Forelimb muscle (tissue), 1 donor: ENCODE data around the gene DDIAS. TPM values are rescaled to one million over a fixed set of nuclear protein-coding genes. Genes with fewer than 3 reads are reported as not detected.
"Not testable (repeated sequence)": the region's sequence is repeated elsewhere in the genome, so short reads cannot be mapped to it uniquely, and the experiment has no call there.

ENCODE experiments used
- DNase-seq: peaks from one replicate; pipeline ENCODE4 v3.0.0-alpha.2; 2013; ENCODE audit warnings: low read depth
- polyA plus RNA-seq: library from polyadenylated mRNA; unstranded; fragments of 120-200 nt; gene quantifications from one replicate; pipeline ENCODE4 v1.2.1, GENCODE V29; 2013; ENCODE audit not compliant: insufficient read length

The DDIAS gene, protein sequence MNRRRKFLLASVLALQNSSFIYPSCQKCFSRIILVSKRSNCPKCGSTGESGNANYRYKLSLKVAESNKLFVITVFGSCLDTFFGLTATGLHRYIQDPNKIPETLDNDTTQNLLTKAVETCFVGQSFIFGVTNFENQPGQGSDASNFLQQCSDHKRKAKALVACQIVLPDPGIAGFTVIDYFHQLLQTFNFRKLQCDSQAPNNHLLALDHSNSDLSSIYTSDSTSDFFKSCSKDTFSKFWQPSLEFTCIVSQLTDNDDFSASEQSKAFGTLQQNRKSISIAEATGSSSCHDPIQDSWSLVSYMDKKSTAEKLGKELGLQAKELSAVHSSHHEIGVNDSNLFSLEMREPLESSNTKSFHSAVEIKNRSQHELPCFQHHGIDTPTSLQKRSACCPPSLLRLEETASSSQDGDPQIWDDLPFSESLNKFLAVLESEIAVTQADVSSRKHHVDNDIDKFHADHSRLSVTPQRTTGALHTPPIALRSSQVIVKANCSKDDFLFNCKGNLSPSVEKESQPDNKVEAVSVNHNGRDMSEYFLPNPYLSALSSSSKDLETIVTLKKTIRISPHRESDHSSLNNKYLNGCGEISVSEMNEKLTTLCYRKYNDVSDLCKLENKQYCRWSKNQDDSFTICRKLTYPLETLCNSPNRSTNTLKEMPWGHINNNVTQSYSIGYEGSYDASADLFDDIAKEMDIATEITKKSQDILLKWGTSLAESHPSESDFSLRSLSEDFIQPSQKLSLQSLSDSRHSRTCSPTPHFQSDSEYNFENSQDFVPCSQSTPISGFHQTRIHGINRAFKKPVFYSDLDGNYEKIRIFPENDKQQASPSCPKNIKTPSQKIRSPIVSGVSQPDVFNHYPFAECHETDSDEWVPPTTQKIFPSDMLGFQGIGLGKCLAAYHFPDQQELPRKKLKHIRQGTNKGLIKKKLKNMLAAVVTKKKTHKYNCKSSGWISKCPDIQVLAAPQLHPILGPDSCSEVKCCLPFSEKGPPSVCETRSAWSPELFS
- polyA plus RNA-seq, result 2.0 TPM

DNA sequence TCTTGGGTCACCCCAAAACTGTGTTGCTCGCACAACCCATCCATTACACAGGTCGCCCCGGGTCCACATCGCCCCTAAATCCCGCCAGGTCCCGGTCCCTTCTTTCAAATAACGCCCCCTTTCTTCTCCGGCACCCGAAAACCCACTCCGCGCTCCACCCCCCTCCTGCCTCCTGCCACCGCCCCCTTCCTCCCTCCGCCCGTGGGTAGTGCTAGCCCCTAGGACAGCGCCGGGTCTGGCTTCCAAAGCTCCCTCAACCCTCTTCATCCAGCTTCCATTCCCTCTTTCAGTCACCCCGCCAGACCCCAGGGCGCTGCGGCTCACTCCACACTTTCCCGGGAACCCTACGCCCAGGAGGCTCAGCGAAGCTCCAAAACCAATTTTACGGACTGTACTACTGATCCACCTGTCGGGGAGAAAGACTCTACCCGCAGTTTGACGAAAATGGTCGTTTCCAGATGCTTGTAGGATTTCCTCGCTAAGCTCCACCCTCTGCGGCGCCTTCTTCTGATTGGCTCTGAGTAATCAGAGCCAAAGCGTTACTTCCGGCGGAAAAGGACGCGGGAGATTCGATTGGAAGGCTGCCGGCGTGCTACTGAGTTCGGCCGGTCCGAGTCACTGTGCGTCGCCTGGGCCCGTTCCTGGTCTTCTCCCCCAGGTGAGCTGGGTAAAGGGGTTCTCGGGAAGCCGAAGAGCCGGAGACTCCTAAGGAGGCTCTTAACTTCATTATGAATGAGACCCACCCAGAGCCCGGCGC is at the start of gene DDIAS:
Gene DDIAS (plus strand): TSS at position 572 of the 757 bp plus-strand sequence. CDS start 13,003 bp downstream, outside the sequence.
- DNase-seq, result peak; percentile 94

DNA sequence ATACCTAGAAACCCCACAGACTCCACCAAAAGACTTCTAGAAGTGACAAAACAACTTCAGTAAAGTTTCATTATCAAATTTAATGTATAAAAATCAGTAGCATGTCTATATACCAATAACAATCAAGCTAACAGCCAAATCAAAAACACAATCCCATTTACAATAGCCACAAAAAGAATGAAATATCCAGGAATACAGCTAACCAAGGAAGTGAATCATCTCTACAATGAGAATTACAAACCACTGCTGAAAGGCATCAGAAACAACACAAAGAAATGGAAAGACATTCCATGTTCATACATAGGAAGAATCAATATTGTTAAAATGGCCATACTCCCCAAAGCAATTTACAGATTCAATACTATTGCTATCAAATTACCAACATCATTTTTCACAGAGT is 47.3 kb upstream of the DDIAS start:
- DNase-seq, result no peak

DNA sequence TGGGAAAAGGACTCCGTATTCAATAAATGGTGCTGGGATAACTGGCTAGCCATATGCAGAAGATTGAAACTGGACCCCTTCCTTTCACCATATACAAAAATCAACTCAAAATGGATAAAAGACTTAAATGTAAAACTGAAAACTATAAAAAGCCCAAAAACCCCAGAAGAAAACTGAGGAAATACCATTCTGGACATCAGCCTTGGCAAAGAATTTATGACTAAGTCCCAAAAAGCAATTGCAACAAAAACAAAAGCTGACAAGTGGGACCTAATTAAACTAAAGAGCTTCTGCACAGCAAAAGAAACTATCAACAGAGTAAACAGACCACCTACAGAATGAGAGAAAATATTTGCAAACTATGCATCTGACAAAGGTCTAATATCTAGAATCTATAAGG is 46.6 kb upstream of the DDIAS start:
- not testable (repeated sequence) for DNase-seq

DNA sequence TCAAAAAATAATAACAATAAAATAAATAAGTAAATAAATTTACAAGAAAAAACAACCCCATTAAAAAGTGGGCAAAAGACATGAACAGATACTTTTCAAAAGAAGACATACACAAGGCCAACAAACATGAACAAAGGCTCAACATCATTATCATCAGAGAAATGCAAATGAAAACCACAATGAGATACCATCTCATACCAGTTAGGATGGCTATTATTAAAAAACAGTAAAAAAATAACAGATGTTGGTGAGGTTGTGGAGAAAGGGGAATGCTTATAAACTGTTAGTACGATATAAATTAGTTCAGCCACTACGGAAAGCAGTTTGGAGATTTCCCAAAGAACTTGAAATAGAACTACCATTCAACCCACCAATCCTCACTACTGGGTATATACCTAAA is 45.9 kb upstream of the DDIAS start:
- no peak for DNase-seq

GRCh38 chr11:82857145-82857544 is 44.4 kb upstream of the DDIAS start:
- no peak for DNase-seq

GRCh38 chr11:82858133-82858532 is 43.4 kb upstream of the DDIAS start:
- DNase-seq, result no peak

GRCh38 chr11:82858556-82859091 is 42.9 kb upstream of the DDIAS start:
- DNase-seq, result no peak

- no peak for DNase-seq
These were observed 41.8 kb upstream of the DDIAS start for GRCh38 chr11:82859750-82860149.

DNA sequence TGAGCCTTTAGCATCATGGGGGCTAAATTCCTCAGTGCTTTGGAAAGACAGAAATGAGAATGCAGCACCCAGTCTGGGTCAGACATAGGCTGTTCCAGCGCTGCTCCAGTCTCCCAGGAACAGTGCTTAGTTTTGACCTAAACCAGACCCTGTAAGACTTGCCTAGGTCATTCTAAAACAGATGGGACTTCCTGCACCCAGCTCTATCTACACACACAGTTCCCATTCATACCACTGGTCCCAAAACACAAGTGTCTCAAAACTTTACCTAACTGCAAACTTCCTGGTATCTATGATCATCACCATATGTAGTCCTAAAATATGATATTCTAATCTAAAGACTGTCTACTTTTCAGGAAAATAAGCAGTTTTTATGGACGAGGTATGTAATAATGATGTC is 39.2 kb upstream of the DDIAS start:
- DNase-seq, result no peak

DNA sequence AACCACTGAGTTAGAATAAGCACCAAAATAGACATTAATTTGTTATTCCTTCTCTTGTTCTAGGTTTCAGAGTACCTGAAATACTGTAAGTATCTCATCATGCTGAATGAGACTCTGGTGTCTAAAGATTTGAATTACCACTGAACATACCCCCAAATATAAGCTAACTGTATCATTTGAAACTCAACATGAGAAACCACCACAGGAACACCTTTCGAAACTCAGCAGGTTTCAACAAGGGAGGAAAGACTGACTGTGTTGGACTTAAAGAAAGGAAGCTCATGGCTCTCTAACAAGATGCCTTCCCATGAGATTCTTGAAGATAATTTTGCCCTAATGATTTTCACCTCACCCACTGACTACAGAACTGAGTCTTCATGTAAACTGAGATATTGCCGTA is 38.3 kb upstream of the DDIAS start:
- no peak for DNase-seq

DNA sequence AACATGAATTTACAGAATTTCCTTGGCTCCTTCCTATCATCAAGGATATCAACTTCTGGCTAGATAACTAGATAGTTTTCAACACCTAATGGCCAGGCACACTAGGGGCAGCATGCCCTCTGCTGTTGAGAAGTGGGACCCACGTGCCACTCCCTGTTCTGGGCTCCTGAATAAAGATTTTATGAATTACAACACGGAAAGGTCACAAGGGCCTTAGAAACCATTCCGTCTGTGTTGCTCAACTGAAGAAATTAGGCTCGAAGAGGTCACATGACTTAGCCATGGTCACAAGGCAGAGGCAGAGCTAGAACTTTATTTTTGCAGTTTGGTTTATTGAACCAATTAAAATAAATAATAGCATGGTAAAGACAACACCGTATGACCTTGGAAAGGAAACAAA is 37.3 kb upstream of the DDIAS start:
- no peak for DNase-seq

DNA sequence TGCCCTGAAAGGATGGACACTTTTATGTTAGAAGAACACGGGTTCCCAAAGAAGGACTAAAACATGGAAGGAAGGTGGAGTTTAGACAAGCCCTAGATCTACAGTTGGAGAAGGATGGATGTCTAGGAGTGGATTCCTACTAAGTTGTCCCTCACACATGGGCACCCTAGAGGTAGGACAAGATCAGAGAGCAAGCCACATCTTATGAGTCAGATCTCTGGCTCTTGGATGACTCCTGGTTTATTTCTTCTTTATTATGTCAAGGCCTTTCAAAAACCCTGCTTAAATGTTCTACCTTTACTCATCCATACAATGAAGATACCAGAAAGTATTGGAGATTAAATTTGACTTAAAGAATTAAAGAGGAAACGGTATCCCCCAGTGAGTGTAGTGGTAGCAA is 35.7 kb upstream of the DDIAS start:
- no peak for DNase-seq

DNA sequence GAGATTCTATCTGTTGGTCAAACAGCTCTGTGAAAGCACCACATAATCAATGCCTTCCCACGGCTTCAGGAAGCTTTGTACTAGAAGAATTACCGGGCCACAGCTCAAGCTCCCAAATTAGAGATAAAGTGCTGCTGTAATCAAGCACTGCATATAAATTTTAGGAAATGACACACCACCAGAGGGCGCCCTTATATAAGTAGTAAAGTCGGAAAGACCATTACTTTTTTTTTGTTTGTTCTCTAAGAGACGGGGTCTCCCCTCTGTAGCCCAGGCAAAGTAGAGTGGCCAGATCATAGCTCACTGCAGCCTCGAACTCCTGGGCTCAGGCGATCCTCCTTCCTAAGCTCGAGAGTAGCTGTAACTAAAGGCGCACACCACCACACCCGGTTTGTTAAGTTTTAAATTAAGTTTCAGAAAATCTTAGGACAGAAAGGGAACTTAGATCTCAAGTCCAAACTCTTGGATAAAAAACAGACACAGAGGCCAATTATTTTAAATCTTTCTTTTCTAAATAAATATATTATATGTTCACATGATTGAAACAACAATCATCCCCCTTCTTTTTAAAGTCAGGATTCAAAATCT is 33.9 kb upstream of the DDIAS start:
- DNase-seq, result peak; percentile 49

DNA sequence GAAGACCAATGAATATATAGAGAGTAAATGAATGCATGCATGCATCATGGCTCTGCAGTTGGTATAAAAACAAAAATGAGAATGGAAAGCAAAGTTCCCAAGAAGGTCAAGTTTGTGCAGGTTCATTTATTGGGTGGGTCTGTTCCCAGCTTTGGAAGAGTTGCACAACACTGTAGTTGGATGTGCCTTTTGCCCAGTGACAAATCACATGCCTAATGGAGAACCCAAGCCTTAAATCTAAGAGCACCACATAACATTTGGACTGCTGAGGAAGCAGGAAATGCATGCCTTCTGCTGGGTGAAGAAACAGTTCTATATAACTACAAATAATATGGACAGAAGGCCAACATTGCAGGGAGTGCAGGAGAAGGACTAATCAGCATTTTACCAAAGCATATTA is 31.9 kb upstream of the DDIAS start:
- no peak for DNase-seq

DNA sequence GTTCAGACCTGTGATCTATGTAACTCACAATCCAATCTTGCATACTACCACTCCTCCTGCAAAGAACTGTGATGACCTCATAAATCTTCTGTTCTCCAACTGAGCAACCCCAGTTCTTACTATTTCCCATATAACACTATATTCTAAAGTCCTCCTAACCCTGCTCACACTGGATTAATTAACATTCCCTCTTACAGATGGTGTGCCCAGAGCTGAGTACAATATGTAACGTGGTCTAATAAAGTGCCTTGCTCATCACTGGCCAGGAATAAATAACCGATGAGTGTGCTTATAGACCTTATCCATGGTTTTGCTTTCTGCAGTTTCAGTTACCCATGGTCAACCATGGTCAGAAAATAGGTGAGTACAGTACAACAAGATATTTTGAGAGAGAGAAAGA is 29.9 kb upstream of the DDIAS start:
- no peak for DNase-seq

DNA sequence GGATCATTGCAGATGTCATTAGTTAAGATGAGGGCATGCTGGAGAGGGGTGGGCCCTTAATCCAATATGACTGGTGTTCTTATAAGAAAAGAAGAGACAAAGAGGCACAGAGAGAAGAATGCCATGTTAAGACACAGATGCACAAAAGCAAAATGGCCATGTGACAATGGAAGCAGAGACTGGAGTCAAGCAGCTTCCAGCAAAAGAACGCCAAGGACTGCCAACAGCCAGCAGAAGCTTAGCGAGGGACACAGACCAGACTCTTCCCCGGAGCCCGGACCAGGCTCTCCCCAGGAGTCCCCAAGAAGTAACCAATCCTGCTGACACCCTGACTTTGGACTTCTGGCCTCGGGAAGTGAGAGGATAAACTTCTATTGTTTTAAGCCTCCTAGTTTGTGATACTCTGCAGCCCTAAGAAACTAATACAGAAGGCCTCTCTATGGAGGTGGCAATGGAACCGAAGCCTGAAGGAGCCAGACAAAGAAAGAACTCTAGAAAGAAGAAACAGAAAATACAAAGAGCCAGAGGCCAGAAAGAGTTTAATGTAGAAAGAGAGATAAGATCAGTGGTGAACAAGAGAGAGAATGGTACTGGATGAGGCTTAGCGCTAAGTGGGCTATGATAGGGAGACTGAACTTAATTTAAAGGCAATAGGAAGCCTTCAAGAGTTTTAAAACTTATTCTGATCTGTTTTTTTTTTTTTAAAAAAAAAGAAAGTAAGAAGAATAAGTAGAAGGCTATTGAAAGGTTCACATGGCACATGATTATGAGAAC is 29.0 kb upstream of the DDIAS start:
- DNase-seq, result no peak

DNA sequence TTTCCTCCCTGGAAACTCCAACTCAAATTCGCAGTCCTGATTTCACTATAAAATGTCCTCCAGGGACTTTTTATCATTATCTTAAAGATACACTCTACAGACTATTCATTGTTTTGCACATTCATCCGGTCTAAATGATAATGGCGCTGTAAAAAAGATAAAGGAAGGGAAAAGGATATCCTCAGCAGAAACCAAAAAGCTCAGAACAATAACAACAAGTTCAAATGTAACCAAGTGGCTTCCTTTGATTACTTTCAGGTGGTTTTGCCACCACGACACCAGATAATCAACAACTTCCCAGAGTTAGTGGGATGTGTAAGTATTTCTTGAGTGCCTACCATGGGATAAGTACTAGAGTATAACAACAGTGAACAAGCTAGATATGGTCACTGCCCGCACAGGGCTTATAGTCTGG is 27.6 kb upstream of the DDIAS start:
- no peak for DNase-seq

DNA sequence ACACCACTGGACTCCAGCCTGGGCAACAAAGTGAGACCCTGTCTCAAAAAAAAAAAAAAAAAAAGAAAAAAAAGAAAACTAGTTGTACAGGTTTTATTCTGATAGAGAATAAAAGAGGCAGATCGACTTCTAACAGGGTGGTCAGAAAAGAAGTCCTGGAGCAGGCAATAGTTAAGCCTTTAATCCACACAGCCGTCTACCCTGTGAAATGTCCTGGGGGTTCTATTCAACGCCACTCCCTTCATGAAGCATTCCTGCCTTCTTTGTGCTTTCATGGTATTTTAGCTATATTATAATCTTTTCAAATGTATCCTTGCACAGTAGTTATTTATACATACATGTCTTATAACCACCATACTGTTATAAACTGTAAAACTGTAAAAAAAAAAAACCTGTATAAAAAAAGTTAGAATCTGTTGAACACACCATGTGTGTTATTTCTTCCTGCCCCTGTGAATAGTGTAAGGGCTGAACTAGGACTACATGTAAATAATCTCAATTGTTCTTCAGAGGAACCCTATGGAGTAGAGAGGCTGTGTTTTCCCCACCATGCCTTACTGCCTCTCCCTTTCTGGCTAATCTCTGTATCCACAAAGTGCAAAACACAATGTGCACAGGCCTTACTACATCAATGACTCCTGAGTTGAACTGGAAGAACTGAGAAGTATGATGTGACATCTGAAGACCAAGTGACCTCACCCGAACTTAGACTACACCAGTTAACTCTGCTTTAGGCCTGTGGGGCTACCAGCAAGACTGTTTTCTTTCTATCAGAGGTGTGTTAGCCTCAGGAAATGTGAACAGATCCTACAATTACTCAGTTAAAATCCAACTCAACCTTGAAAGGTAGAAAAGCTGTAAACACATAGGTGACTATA is 26.7 kb upstream of the DDIAS start:
- DNase-seq, result no peak

- DNase-seq, result no peak
These were observed 17.7 kb upstream of the DDIAS start for GRCh38 chr11:82883853-82884252.
